Activated CD8-positive, alpha-beta memory T cell treated with anti-CD3 and anti-CD28 coated beads, Interleukin-2, amount 50 U/mL, for 24 hours (primary cell): ENCODE results near the gene ANKRD39.

ENCODE experiments used
- DNase-seq: peaks from one replicate; pipeline ENCODE4 v3.0.0-alpha.2; 2020; ENCODE audit errors: extremely low read depth

The ANKRD39 gene

GRCh38 chr2:96853321-96853720, 4.5 kb downstream of the ANKRD39 start:
- DNase-seq: no peak

- DNase-seq: no peak
These were observed 5.1 kb downstream of the ANKRD39 start for GRCh38 chr2:96852667-96853066.

- no peak for DNase-seq
These were observed 9.6 kb downstream of the ANKRD39 start for GRCh38 chr2:96848264-96848663.

GRCh38 chr2:96847586-96847985, 10.2 kb downstream of the ANKRD39 start:
- no peak for DNase-seq

GRCh38 chr2:96846825-96847224, 11.0 kb downstream of the ANKRD39 start:
- DNase-seq: no peak

- DNase-seq: no peak
These were observed 13.4 kb downstream of the ANKRD39 start for GRCh38 chr2:96844405-96844808.

- no peak for DNase-seq
These were observed 14.1 kb downstream of the ANKRD39 start, which contains the start of gene ANKRD23 for GRCh38 chr2:96843538-96844268. TSS of gene ANKRD23 (minus strand) at chr2:96844021. CDS start at chr2:96843992, 29 bp downstream.

GRCh38 chr2:96842600-96842999, 15.2 kb downstream of the ANKRD39 start:
- DNase-seq: no peak

- no peak for DNase-seq
These were observed 15.9 kb downstream of the ANKRD39 start for GRCh38 chr2:96841701-96842495.

- DNase-seq: no peak
These were observed 17.7 kb downstream of the ANKRD39 start for GRCh38 chr2:96839875-96840850.

GRCh38 chr2:96839293-96839874, 18.4 kb downstream of the ANKRD39 start:
- DNase-seq: no peak

- DNase-seq: no peak
These were observed 19.2 kb downstream of the ANKRD39 start for GRCh38 chr2:96838345-96839292.

GRCh38 chr2:96837575-96837974, 20.2 kb downstream of the ANKRD39 start:
- no peak for DNase-seq

- no peak for DNase-seq
These were observed 22.0 kb downstream of the ANKRD39 start for GRCh38 chr2:96835830-96836229.

GRCh38 chr2:96832754-96833507, 24.9 kb downstream of the ANKRD39 start:
- no peak for DNase-seq

- DNase-seq: no peak
These were observed 25.4 kb downstream of the ANKRD39 start for GRCh38 chr2:96832408-96832753.

- no peak for DNase-seq
These were observed 26.1 kb downstream of the ANKRD39 start for GRCh38 chr2:96831679-96832078.

GRCh38 chr2:96830044-96830562, 27.7 kb downstream of the ANKRD39 start:
- DNase-seq: no peak

GRCh38 chr2:96828874-96829273, 28.9 kb downstream of the ANKRD39 start:
- DNase-seq: no peak
